G401 (cell line): ENCODE results near the gene RIOK2. TPM values are rescaled to one million over a fixed set of nuclear protein-coding genes. Genes with fewer than 3 reads are reported as not detected.
"Not testable (repeated sequence)": the region's sequence is repeated elsewhere in the genome, so short reads cannot be mapped to it uniquely, and the experiment has no call there.

Experiments
- DNase-seq: peaks from one replicate; pipeline ENCODE4 v3.0.0-alpha.2; 2015; ENCODE audit warnings: low spot score
- in situ Hi-C: cut with HindIII; loops from 2 replicates; pipeline ENCODE4 v1.10.0; 2016; ENCODE audit warnings: low sequenced_read_pairs, mixed read lengths
- total RNA-seq: library from RNA; depleted of rRNA; stranded (reverse); fragments of >200 nt; shearing (Covaris generic); gene quantifications from 2 replicates; pipeline ENCODE4 v1.2.3, GENCODE V29; 2014; rRNA removed

Gene RIOK2
- 20.4 and 34.6 TPM in 2 replicates for total RNA-seq

DNA sequence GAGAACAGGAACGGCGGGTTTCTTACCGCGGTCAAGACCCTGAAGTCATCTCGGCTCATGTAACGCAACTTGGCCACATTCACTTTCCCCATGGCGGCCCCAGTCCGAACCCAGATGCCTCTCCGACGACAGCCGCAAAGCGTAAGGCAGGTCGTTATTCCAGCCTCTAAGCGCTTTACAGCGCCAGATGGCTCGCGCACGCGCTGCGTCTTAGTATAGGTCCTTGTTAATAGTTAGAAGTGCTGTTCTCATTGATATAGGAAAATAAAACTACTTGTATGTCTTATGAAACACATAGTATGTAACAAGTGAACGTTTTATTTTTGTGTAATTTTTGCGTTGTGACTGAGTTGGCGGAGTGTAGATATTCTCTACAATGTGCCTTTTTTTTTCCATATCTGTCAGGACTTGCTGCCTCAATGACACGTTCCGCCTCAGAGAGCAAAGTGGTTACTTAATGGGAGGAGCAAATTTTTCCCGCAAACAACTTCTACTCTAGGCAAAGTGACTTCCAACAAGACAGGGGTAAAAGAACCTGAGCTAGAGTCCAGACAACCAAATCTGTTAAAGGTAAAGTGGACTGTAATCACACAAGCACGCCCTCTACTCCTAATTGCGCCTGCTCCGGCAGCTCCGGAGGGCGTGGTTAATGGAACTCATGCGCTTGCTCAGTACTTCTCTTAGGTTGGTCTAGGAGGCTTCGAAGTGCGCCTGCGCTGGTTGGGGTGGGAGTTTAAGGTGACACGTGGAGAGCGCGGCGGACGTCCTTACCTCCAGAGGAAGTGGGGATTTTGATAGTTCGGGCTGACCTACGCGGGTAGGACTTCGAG is at the start of gene RIOK2:
Gene RIOK2, minus strand, starts transcription at position 148 of the 830 bp plus-strand sequence. Its CDS starts 56 bp downstream, at position 92.
- in situ Hi-C loops: no loop called here
- DNase-seq: peak; percentile 95

DNA sequence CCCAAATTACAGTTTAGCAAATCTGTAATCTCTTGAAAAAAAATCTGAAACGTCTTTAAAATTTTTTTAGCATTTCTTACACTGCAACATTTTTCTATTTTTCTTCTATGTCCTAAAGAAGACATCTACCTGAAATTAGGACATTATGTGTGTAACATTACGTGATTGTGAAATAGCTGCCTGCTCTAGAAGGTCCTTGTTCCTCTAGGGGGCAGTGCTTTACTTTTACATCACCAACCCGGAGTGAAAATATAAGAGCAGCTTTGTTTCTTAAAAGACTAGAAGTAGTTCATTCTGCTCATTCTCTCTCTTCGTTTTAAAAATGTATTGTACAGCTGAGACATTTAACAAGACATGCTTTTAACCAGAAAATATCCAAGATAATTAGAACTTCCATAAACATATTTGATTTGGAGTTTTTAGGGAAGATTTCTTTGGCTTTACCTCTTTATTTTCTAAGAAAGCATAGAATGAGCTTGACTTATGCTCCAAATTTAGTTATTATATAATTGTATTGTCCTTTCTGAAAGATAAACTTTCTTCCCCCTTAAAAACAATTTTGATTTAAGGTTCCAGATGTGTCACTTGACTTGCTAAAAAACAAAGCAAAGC is 48.1 kb upstream of the RIOK2 start:
- in situ Hi-C loops: no loop called here

GRCh38 chr5:97229688-97230285 is 46.7 kb upstream of the RIOK2 start:
- no peak for DNase-seq
- in situ Hi-C loops: no loop called here

More for the DNA sequence above, 48.1 kb upstream of the RIOK2 start:
- DNase-seq: peak; percentile 75

DNA sequence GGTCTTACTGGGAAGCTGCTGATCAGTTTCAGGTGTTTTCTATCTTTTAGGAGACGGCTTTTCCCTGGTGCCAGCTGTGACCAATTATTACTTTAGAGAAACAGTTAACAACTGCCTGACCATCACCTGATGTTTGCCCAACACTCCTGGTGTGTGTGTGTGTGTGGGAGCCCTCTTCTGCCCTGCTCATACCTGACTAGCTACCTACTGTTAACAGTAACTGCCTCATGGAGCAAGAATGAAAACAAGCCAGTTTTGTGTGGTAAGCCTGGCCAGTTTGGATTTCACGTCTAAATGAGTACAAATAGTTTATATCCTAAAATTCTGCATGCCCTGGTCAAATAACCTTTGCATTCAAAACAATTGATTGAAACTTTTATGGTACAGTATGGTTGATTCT is 46.1 kb upstream of the RIOK2 start:
- DNase-seq: no peak
- in situ Hi-C loops: no loop called here

- DNase-seq: no peak
- in situ Hi-C loops: no loop called here
These were observed 42.2 kb upstream of the RIOK2 start for GRCh38 chr5:97225222-97225621.

GRCh38 chr5:97224112-97224750 is 41.2 kb upstream of the RIOK2 start:
- in situ Hi-C loops: no loop called here
- no peak for DNase-seq

DNA sequence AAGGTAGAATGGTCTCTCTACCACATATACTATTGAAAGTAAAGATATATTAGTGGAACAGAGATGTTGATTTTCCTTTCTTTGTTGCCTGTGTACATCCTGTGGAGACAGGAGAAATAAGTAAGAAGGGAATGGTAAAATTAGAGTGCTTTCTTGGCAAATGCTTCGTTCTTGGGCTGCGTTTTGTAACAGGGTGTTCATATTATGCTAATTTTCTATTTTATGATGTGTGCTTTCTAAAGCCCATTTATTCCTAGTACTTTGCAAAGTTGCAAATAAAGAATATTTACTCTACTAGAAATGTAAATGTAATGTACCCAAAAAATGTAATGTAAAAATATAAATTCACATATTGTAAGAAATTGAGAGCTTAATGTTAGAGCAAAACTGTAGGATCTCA is 40.5 kb upstream of the RIOK2 start:
- in situ Hi-C loops: no loop called here
- DNase-seq: no peak

DNA sequence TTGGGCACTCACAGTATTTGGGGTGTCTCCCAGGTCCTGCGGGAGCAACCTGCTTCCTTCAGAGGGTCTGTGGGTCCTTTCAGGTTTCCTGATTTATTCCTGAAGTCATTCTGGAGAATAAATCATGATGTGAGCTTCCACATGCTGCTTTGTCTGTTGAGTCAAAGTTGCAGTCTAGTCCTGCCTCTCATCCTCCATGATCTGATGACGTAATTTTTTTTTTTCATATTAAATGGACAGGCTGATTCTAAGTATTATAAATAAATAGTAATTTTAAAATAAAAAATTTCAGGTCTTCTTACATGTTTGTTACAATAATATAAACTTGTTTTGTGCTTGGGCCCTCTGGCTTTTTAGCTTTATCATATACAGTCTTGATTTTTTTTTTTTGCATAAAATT is 26.3 kb upstream of the RIOK2 start:
- no peak for DNase-seq
- in situ Hi-C loops: no loop called here

DNA sequence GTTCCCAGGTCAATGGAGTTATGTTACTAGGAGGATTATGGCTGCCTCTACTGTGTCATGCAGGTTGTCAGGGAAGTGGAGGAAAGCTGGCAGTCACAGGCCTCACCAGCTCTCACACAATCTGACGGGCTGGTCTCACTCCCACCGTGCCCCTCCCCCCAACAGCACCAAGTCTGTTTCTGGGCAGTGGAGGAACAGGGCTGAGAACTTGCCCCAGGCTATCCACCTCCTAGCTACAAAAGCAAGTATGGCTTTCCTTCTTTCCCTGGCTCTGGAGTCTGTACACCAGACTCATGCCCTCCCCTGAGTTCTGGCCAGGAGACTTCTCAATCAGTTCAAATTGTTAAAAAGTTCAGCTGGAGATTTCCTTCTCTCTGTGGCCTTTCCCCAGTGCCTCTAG is 25.7 kb upstream of the RIOK2 start:
- no peak for DNase-seq
- in situ Hi-C loops: no loop called here

GRCh38 chr5:97208184-97208713 is 25.2 kb upstream of the RIOK2 start:
- DNase-seq: no peak
- in situ Hi-C loops: no loop called here

DNA sequence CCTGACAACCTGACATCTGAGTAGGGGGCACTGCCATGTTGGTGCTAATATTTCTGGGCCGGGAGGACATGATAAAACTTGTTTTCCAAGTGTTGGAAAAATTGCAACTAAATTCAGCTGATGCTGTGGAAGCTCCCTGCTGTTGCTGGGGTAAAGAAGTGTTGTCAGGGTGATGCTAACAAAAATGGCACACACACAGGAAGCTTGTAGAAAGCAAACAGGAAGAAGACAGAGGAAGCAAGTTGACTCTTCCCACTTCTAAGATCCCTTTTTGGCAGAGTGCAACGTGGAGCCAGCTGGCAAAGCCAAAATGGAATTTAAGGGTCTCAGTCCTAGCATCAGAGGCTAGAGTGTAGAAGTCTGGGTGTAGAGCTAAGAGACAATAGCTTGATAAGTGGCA is 11.3 kb upstream of the RIOK2 start:
- no peak for DNase-seq
- in situ Hi-C loops: no loop called here

GRCh38 chr5:97193355-97193688 is 10.3 kb upstream of the RIOK2 start:
- in situ Hi-C loops: no loop called here
- no peak for DNase-seq

DNA sequence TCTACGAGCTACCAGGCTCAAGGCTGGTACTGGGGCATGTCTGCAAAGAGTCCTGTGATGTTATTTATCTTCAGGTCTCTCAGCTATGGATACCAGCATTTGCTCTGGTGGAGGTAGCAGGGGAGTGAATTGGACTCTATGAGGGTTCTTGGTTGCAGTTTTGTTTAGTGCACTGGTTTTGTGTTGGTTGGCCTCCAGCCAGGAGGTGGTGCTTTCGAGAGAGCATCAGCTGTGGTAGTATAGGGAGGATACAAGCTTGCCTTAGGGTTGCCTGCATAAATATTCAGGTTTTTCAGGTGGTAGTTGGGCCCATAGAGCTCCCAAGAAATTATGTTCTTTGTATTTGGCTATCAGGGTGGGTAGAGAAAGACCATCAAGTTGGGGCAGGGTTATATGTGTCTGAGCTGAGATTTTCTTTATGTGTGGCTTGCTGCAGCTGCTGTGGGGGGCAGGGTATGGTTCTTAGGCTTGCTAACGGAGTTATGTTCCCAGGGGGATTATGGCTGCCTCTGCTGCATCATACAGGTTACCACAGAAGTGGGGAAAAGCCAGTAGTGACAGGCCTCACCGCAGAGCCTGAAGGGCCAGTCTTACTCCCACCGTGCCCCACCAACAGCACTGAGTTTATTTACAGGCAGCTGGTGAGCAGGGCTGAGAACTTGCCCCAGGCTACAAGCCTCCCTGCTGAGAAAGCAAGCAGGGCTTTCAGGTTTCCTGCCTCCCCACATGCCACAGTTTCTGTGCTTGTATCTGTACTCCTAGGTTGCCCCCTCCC is 9.7 kb upstream of the RIOK2 start:
- in situ Hi-C loops: no loop called here
- no peak for DNase-seq

- DNase-seq: no peak
- in situ Hi-C loops: no loop called here
These were observed 8.8 kb upstream of the RIOK2 start for GRCh38 chr5:97191893-97192292.

- in situ Hi-C loops, DNase-seq: not testable (repeated sequence)
These were observed 6.5 kb upstream of the RIOK2 start for GRCh38 chr5:97189523-97189922.

DNA sequence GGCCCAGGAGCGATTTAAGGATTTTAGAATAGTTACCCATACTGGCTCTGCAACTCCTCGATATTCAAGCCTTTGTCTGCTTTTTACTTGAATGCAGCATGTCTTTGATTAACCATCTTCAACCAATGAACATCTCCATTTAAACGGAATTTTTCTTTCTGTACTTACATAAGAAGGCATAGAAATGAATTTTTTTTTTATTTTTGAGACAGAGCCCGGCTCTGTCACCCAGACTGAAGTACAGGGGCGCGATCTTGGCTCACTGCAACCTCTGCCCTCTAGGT is 825 bp upstream of the RIOK2 start:
- in situ Hi-C loops: no loop called here
- DNase-seq: no peak

- no peak for DNase-seq
- in situ Hi-C loops: no loop called here
These were observed 412 bp downstream of the RIOK2 start for GRCh38 chr5:97182571-97183099.

- in situ Hi-C loops: no loop called here
- no peak for DNase-seq
These were observed 1.0 kb downstream of the RIOK2 start for GRCh38 chr5:97181856-97182545.
